GM12891 (cell line): Measurements from ENCODE around the gene SHROOM3.

Experiments used
- POLR2A ChIP-seq: IDR thresholded peaks from 2 replicates; pipeline ENCODE4 v1.6.1; 2011; ENCODE audit warnings: low read depth, low read length, control low read depth
- POLR2AphosphoS5 ChIP-seq: IDR thresholded peaks from 2 replicates; pipeline ENCODE4 v1.6.1; 2011; ENCODE audit warnings: low read depth, low read length, control low read depth
- TAF1 ChIP-seq: IDR thresholded peaks from 2 replicates; pipeline ENCODE4 v1.6.1; 2011; ENCODE audit warnings: low read depth, low read length, control low read depth

GRCh38 chr4:76732246-76732645 is 297.2 kb downstream of the SHROOM3 start:
- TF ChIP-seq POLR2A (no peak), POLR2AphosphoS5 (no peak), TAF1 (no peak)
